Measurements from ENCODE around the gene TSPAN8.

TSPAN8 gene

GRCh38 chr12:71187379-71187778 lies 29.6 kb upstream of the TSPAN8 start:
- Histone ChIP-seq H3K9me3 (replicated peaks in 1 of 11) (no peaks in the 10 kb centered on the region), H4K20me1 (no peaks in the 10 kb centered on the region), H3K9ac (no peak overlapping the region), H3K4me2 (no peak overlapping the region), H3K36me3 (no peaks in the 10 kb centered on the region), H3K27ac (no peak overlapping the region), H3K4me1 (peaks cover 0 to 5% (median 0%) of the 10 kb centered on the region in 10 experiments; a peak in 2 of 20 replicates), H3K27me3 (no peaks in the 10 kb centered on the region), H3K4me3 (no peak overlapping the region)
- no peak for TF ChIP-seq Cebpa-rat (IDR thresholded peaks at IDR 0.05)

GRCh38 chr12:71186571-71187288 lies 28.9 kb upstream of the TSPAN8 start:
- Histone ChIP-seq H3K9ac (no peak overlapping the region), H3K36me3 (no peaks in the 10 kb centered on the region), H3K9me3 (replicated peaks in 1 of 11) (no peaks in the 10 kb centered on the region), H4K20me1 (no peaks in the 10 kb centered on the region), H3K4me2 (no peak overlapping the region), H3K4me1 (peaks cover 0 to 4% (median 0%) of the 10 kb centered on the region in 10 experiments; a peak in 2 of 20 replicates), H3K27me3 (no peaks in the 10 kb centered on the region), H3K27ac (no peak overlapping the region), H3K4me3 (no peak overlapping the region)
- TF ChIP-seq Cebpa-rat (IDR thresholded peaks at IDR 0.05) = no peak

DNA sequence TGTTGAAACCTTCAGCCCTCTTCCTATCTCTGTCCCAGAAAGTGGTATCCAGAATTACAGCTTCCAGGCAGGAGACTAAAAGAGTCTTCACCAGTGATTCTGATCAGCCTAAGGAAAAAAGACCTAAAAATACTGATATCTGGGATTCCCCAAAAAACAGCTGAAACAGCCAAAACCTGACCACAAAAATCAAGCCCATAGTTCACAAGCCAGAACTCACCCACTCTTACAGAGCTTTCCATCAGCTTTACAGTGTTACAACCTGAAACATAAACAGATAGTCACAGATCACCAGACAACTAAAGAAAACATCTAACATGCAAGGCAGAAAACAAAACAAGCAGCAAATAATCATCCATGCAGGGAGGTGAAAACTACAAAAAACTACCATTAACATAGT lies 26.0 kb upstream of the TSPAN8 start:
- no peak for TF ChIP-seq Cebpa-rat (IDR thresholded peaks at IDR 0.05)

GRCh38 chr12:71183018-71183417 lies 25.2 kb upstream of the TSPAN8 start:
- Histone ChIP-seq H3K27ac (no peak overlapping the region), H4K20me1 (no peaks in the 10 kb centered on the region), H3K4me1 (no peaks in the 10 kb centered on the region), H3K4me2 (no peak overlapping the region), H3K4me3 (no peak overlapping the region), H3K9me3 (replicated peaks in 1 of 11) (no peaks in the 10 kb centered on the region), H3K27me3 (no peaks in the 10 kb centered on the region), H3K9ac (no peak overlapping the region), H3K36me3 (no peaks in the 10 kb centered on the region)
- no peak for TF ChIP-seq Cebpa-rat (IDR thresholded peaks at IDR 0.05)

More for the DNA sequence above, 26.0 kb upstream of the TSPAN8 start:
- no peaks in the 10 kb centered on the region for H3K4me1 ChIP-seq
- no peak overlapping the region for H3K27ac ChIP-seq
- H3K4me3 ChIP-seq = no peak overlapping the region
- H3K4me2 ChIP-seq = no peak overlapping the region
- no peaks in the 10 kb centered on the region for H3K9me3 ChIP-seq (replicated peaks in 1 of 11)
- no peaks in the 10 kb centered on the region for H3K27me3 ChIP-seq
- no peaks in the 10 kb centered on the region for H4K20me1 ChIP-seq
- no peak overlapping the region for H3K9ac ChIP-seq
- no peaks in the 10 kb centered on the region for H3K36me3 ChIP-seq

GRCh38 chr12:71178162-71178561 lies 20.4 kb upstream of the TSPAN8 start:
- H4K20me1 ChIP-seq = no peaks in the 10 kb centered on the region
- no peaks in the 10 kb centered on the region for H3K36me3 ChIP-seq
- H3K4me3 ChIP-seq = no peak overlapping the region
- H3K9ac ChIP-seq = no peak overlapping the region
- no peaks in the 10 kb centered on the region for H3K9me3 ChIP-seq (replicated peaks in 1 of 11)
- no peak overlapping the region for H3K27ac ChIP-seq
- H3K27me3 ChIP-seq = no peaks in the 10 kb centered on the region
- TF ChIP-seq Cebpa-rat (IDR thresholded peaks at IDR 0.05) = no peak
- H3K4me2 ChIP-seq = no peak overlapping the region
- no peaks in the 10 kb centered on the region for H3K4me1 ChIP-seq

- no peak for TF ChIP-seq Cebpa-rat (IDR thresholded peaks at IDR 0.05)
- H4K20me1 ChIP-seq = no peaks in the 10 kb centered on the region
- H3K27me3 ChIP-seq = no peaks in the 10 kb centered on the region
- no peak overlapping the region for H3K27ac ChIP-seq
- H3K9ac ChIP-seq = no peak overlapping the region
- H3K4me2 ChIP-seq = no peak overlapping the region
- no peaks in the 10 kb centered on the region for H3K9me3 ChIP-seq (replicated peaks in 1 of 11)
- no peaks in the 10 kb centered on the region for H3K4me1 ChIP-seq
- no peak overlapping the region for H3K4me3 ChIP-seq
- no peaks in the 10 kb centered on the region for H3K36me3 ChIP-seq
These were observed 17.0 kb upstream of the TSPAN8 start for GRCh38 chr12:71174825-71175224.

GRCh38 chr12:71174146-71174545 lies 16.3 kb upstream of the TSPAN8 start:
- Histone ChIP-seq H4K20me1 (no peaks in the 10 kb centered on the region), H3K9ac (no peak overlapping the region), H3K4me1 (no peaks in the 10 kb centered on the region), H3K27ac (no peak overlapping the region), H3K4me3 (no peak overlapping the region), H3K27me3 (no peaks in the 10 kb centered on the region), H3K4me2 (no peak overlapping the region), H3K36me3 (no peaks in the 10 kb centered on the region), H3K9me3 (replicated peaks in 1 of 11) (no peaks in the 10 kb centered on the region)
- TF ChIP-seq Cebpa-rat (IDR thresholded peaks at IDR 0.05) = no peak

DNA sequence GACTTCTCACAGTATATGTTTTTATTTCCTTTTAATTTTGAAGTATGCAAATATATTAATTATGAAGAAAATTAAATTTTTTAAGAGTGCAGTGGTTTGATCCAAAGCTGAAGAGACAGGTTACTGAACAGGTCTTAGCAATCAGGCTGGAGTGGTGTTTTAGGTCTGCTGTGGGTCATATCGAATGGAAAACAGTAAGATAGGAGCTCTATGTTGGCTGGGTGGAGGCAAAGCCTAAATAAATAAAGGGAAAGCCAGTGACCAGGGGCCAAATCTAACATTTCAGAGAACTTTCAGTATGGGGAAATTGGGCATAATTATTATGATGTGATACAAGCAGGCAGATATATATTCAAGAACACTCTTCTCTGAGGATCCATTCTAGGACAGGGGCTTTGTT lies 12.7 kb upstream of the TSPAN8 start:
- H3K9ac ChIP-seq = no peak overlapping the region
- peaks cover 10 to 22% (median 12%) of the 10 kb centered on the region in 11 experiments for H3K9me3 ChIP-seq (replicated peaks in 1 of 11)
- no peaks in the 10 kb centered on the region for H4K20me1 ChIP-seq
- H3K27ac ChIP-seq = no peak overlapping the region
- no peak for TF ChIP-seq Cebpa-rat (IDR thresholded peaks at IDR 0.05)
- H3K4me2 ChIP-seq = no peak overlapping the region
- no peaks in the 10 kb centered on the region for H3K27me3 ChIP-seq
- no peaks in the 10 kb centered on the region for H3K36me3 ChIP-seq
- H3K4me3 ChIP-seq = no peak overlapping the region
- no peaks in the 10 kb centered on the region for H3K4me1 ChIP-seq

- H4K20me1 ChIP-seq = no peaks in the 10 kb centered on the region
- H3K9ac ChIP-seq = no peak overlapping the region
- no peak overlapping the region for H3K27ac ChIP-seq
- TF ChIP-seq Cebpa-rat (IDR thresholded peaks at IDR 0.05) = no peak
- no peaks in the 10 kb centered on the region for H3K27me3 ChIP-seq
- H3K4me2 ChIP-seq = no peak overlapping the region
- H3K9me3 ChIP-seq (replicated peaks in 1 of 11) = peaks cover 13 to 29% (median 18%) of the 10 kb centered on the region in 11 experiments
- no peaks in the 10 kb centered on the region for H3K4me1 ChIP-seq
- no peak overlapping the region for H3K4me3 ChIP-seq
- no peaks in the 10 kb centered on the region for H3K36me3 ChIP-seq
These were observed 11.5 kb upstream of the TSPAN8 start for GRCh38 chr12:71169286-71169685.

DNA sequence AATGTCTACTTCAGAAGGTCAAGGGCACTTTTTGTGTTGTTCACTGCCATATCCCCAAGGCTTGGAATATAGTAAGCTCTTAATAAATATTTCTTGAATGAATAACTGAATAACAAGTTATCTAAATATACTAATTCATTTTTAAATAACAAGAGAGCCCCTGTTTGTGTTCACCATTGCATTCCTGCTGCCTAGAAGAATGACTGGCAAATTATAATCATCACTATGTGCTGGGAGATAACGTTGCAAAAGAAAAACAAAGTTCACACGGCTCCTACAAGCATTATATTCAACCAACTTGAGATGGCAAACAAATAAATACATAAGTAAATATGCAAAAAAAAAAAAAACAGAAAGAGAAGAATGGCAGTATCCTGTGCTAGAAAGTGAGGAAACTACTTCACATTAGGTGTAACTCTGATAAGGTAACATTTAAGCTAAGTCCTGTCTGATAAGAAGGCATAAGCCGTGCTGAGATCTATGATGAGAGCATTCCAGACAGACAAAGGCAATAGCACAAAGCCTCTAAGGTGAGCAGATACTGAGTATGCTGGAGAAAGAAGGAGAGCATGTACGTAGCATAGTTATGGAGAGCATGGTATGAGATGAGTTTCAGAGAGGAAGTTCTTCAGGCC lies 9.2 kb upstream of the TSPAN8 start:
- H3K4me1 ChIP-seq = no peaks in the 10 kb centered on the region
- no peak overlapping the region for H3K27ac ChIP-seq
- H4K20me1 ChIP-seq = no peaks in the 10 kb centered on the region
- peaks cover 13 to 29% (median 18%) of the 10 kb centered on the region in 11 experiments for H3K9me3 ChIP-seq (replicated peaks in 1 of 11)
- no peak overlapping the region for H3K4me3 ChIP-seq
- H3K36me3 ChIP-seq = no peaks in the 10 kb centered on the region
- no peak overlapping the region for H3K4me2 ChIP-seq
- no peaks in the 10 kb centered on the region for H3K27me3 ChIP-seq
- no peak overlapping the region for H3K9ac ChIP-seq
- TF ChIP-seq Cebpa-rat (IDR thresholded peaks at IDR 0.05) = no peak
